H1 (cell line): ENCODE measurements around the gene STXBP5. TPM values are rescaled to one million over a fixed set of nuclear protein-coding genes. Genes with fewer than 3 reads are reported as not detected.

Experiments used
- CTCF ChIA-PET: fragments of 300-600 bp; sonication (Branson Sonifier 250); formaldehyde crosslinking; loops from one replicate; lab custom pipeline; 2021; ENCODE audit not compliant: partially characterized antibody; lab: Charles Lee
- POLR2A ChIA-PET: fragments of 300-600 bp; sonication (Branson Sonifier 250); formaldehyde crosslinking; loops from one replicate; lab custom pipeline; 2021; ENCODE audit warnings: inconsistent platforms; ENCODE audit not compliant: partially characterized antibody; lab: Charles Lee
- DNase-seq, 2 experiments: peaks; one replicate each; pipeline versions ENCODE4 v3.0.0 to v3.0.0-alpha.2; 2010 to 2022; ENCODE audit warnings: low spot score in 2 of 2, low read depth in 1 of 2, mixed read lengths in 1 of 2
- FAIRE-seq: peaks from 2 replicates; lab custom pipeline; 2011; peaks lifted over from hg19 to GRCh38; lab: Jason Lieb, UNC
- H2AFZ ChIP-seq: 2 replicates; pipeline ENCODE4 v1.8.1; 2012; ENCODE audit warnings: low read length, inconsistent platforms
- H2AK5ac ChIP-seq: 2 replicates; pipeline ENCODE4 v1.6.1; 2013; ENCODE audit warnings: low read depth, low read length
- H2BK120ac ChIP-seq: replicated peaks from 2 replicates; pipeline ENCODE3; 2013; ENCODE audit warnings: low read depth, low read length, inconsistent platforms
- H2BK12ac ChIP-seq: 2 replicates; pipeline ENCODE4 v1.6.1; 2013; ENCODE audit warnings: low read depth, low read length
- H2BK15ac ChIP-seq: 2 replicates; pipeline ENCODE4 v1.6.1; 2013; ENCODE audit warnings: low read length
- H2BK20ac ChIP-seq: 2 replicates; pipeline ENCODE4 v1.6.1; 2013; ENCODE audit warnings: low read length
- H2BK5ac ChIP-seq: 2 replicates; pipeline ENCODE4 v1.6.1; 2013; ENCODE audit warnings: low read depth, low read length
- H3K14ac ChIP-seq: 2 replicates; pipeline ENCODE4 v1.6.1; 2013; ENCODE audit warnings: inconsistent platforms; ENCODE audit not compliant: insufficient read length
- H3K18ac ChIP-seq: 2 replicates; pipeline ENCODE4 v1.6.1; 2013; ENCODE audit warnings: low read length; ENCODE audit errors: extremely low read depth
- H3K23ac ChIP-seq: 2 replicates; pipeline ENCODE4 v1.6.1; 2013; ENCODE audit warnings: inconsistent platforms; ENCODE audit not compliant: insufficient read length
- H3K23me2 ChIP-seq: 2 replicates; pipeline ENCODE4 v1.6.1; 2013; ENCODE audit warnings: low read depth, low read length
- H3K27ac ChIP-seq: 2 replicates; pipeline ENCODE4 v1.6.1; 2011; ENCODE audit warnings: low read depth, low read length, inconsistent platforms
- H3K27me3 ChIP-seq, 4 experiments: replicated peaks in 1 of 4; 1 replicate in 1 of 4; 2 replicates in 3 of 4; pipeline versions ENCODE4 v1.6.1 to v1.8.1; 2011 to 2013; ENCODE audit warnings: low read length in 3 of 4, mild to moderate bottlenecking in 3 of 4, inconsistent platforms in 2 of 4, mixed read lengths in 2 of 4, moderate library complexity in 1 of 4; ENCODE audit not compliant: control insufficient read depth in 3 of 4, insufficient read depth in 3 of 4; ENCODE audit errors: extremely low read depth in 1 of 4
- H3K36me3 ChIP-seq, 4 experiments: 2 replicates each; pipeline versions ENCODE4 v1.6.1 to v1.8.1; 2011 to 2013; ENCODE audit warnings: mild to moderate bottlenecking in 4 of 4, low read length in 3 of 4, moderate library complexity in 2 of 4, control low read depth in 1 of 4, inconsistent platforms in 1 of 4; ENCODE audit not compliant: insufficient read depth in 4 of 4, control insufficient read depth in 2 of 4
- H3K4ac ChIP-seq: replicated peaks from 2 replicates; pipeline ENCODE3; 2013; ENCODE audit warnings: low read length, low read depth, mixed read lengths, inconsistent platforms; ENCODE audit not compliant: insufficient read length
- H3K4me1 ChIP-seq, 4 experiments: replicated peaks in 1 of 4; 1 replicate in 1 of 4; 2 replicates in 3 of 4; pipeline versions ENCODE4 v1.6.1 to v1.8.1; 2011 to 2013; ENCODE audit warnings: low read length in 3 of 4, inconsistent platforms in 2 of 4, mixed read lengths in 1 of 4; ENCODE audit not compliant: insufficient read depth in 4 of 4, control insufficient read depth in 3 of 4
- H3K4me2 ChIP-seq, 2 experiments: 2 replicates each; pipeline versions ENCODE4 v1.6.1 to v1.8.1; 2011 to 2013; ENCODE audit warnings: low read depth in 2 of 2, low read length in 2 of 2, control low read depth in 1 of 2, inconsistent platforms in 1 of 2, mild to moderate bottlenecking in 1 of 2; ENCODE audit not compliant: insufficient read depth in 1 of 2
- H3K4me3 ChIP-seq, 4 experiments: fragments of 200-600, 300-600 bp in 1 of 4; sonication (generic), shearing (Covaris generic), sonication (Bioruptor Twin) in 1 of 4; 2 replicates each; pipeline versions ENCODE4 v1.5.1 to v1.8.1; 2011 to 2016; ENCODE audit warnings: low read length in 4 of 4, low read depth in 3 of 4, control low read depth in 2 of 4, inconsistent platforms in 2 of 4, mild to moderate bottlenecking in 2 of 4, mixed read lengths in 1 of 4, moderate library complexity in 1 of 4; ENCODE audit not compliant: insufficient read depth in 2 of 4; ENCODE audit errors: extremely low read depth in 1 of 4
- H3K56ac ChIP-seq: replicated peaks from 2 replicates; pipeline ENCODE3; 2013; ENCODE audit warnings: low read depth, mild to moderate bottlenecking, mixed read lengths, low read length, inconsistent platforms; ENCODE audit not compliant: insufficient read length
- H3K79me1 ChIP-seq: 2 replicates; pipeline ENCODE4 v1.6.1; 2013; ENCODE audit warnings: low read depth, low read length, control low read depth
- H3K79me2 ChIP-seq, 2 experiments: 2 replicates each; pipeline versions ENCODE4 v1.6.1 to v1.8.1; 2012 to 2013; ENCODE audit warnings: low read length in 2 of 2, mild to moderate bottlenecking in 2 of 2, inconsistent platforms in 1 of 2; ENCODE audit not compliant: insufficient read depth in 2 of 2, control insufficient read depth in 1 of 2
- H3K9ac ChIP-seq, 4 experiments: replicated peaks in 1 of 4; 1 replicate in 1 of 4; 2 replicates in 3 of 4; pipeline versions ENCODE4 v1.6.1 to v1.8.1; 2011 to 2013; ENCODE audit warnings: low read depth in 3 of 4, low read length in 3 of 4, control low read depth in 2 of 4, mild to moderate bottlenecking in 2 of 4, moderate library complexity in 2 of 4, inconsistent platforms in 1 of 4; ENCODE audit errors: extremely low read depth in 1 of 4
- H3K9me3 ChIP-seq, 2 experiments: 2 replicates each; pipeline versions ENCODE4 v1.6.1 to v1.8.1; 2012 to 2013; ENCODE audit warnings: mild to moderate bottlenecking in 2 of 2, moderate library complexity in 2 of 2, control low read depth in 1 of 2, inconsistent platforms in 1 of 2, low read depth in 1 of 2, low read length in 1 of 2, mixed read lengths in 1 of 2; ENCODE audit not compliant: insufficient read depth in 2 of 2
- H4K20me1 ChIP-seq, 2 experiments: replicated peaks in 1 of 2; 2 replicates each; pipeline versions ENCODE3 to v1.8.1; 2011 to 2013; ENCODE audit warnings: inconsistent platforms in 2 of 2, low read length in 2 of 2, mild to moderate bottlenecking in 1 of 2; ENCODE audit not compliant: insufficient read depth in 2 of 2, control insufficient read depth in 1 of 2
- H4K5ac ChIP-seq: 2 replicates; pipeline ENCODE4 v1.6.1; 2013; ENCODE audit warnings: low read length, low read depth, mixed read lengths, inconsistent platforms; ENCODE audit not compliant: insufficient read length
- H4K8ac ChIP-seq: 2 replicates; pipeline ENCODE4 v1.8.0; 2013; ENCODE audit warnings: mild to moderate bottlenecking, moderate library complexity, low read length, inconsistent platforms; ENCODE audit not compliant: insufficient read depth; ENCODE audit errors: extremely low read depth
- H4K91ac ChIP-seq: replicated peaks from 2 replicates; pipeline ENCODE3; 2013; ENCODE audit warnings: low read length, mixed read lengths, inconsistent platforms; ENCODE audit not compliant: insufficient read length
- ASH2L ChIP-seq: fragments of 200-600, 300-600 bp; sonication (generic); IDR thresholded peaks from one replicate; pipeline ENCODE4 v1.7.1; 2017; ENCODE audit warnings: low read length
- ATF2 ChIP-seq: IDR thresholded peaks from 2 replicates; pipeline ENCODE4 v1.6.1; 2012; ENCODE audit warnings: low read length, inconsistent platforms
- EGR1 ChIP-seq: IDR thresholded peaks from 2 replicates; pipeline ENCODE4 v1.6.1; 2011; ENCODE audit warnings: low read depth, low read length, borderline replicate concordance
- HDAC2 ChIP-seq, 2 experiments: fragments of 300-600 bp in 1 of 2; sonication (generic) in 1 of 2; IDR thresholded peaks; 2 replicates each; pipeline ENCODE4 v1.6.1; 2011 to 2012; ENCODE audit warnings: low read depth in 2 of 2, low read length in 2 of 2, mild to moderate bottlenecking in 2 of 2, moderate library complexity in 2 of 2, borderline replicate concordance in 1 of 2, inconsistent platforms in 1 of 2
- HDAC6 ChIP-seq: IDR thresholded peaks from one replicate; pipeline ENCODE4 v1.7.1; 2012; ENCODE audit warnings: low read depth, mild to moderate bottlenecking, inconsistent platforms, low read length, moderate library complexity
- KDM1A ChIP-seq: fragments of 200-600, 300-600 bp; sonication (generic); IDR thresholded peaks from 2 replicates; pipeline ENCODE4 v1.7.1; 2016; ENCODE audit warnings: mild to moderate bottlenecking, low read length, borderline replicate concordance
- MAFK ChIP-seq: IDR thresholded peaks from 2 replicates; pipeline ENCODE4 v1.6.1; 2012; ENCODE audit warnings: low read depth, mild to moderate bottlenecking, improper control_type of control experiment, low read length
- MAX ChIP-seq: IDR thresholded peaks from 2 replicates; pipeline ENCODE4 v1.6.1; 2012; ENCODE audit warnings: inconsistent platforms
- SUZ12 ChIP-seq: fragments of 200-600 bp; sonication (generic); IDR thresholded peaks from 2 replicates; pipeline ENCODE4 v1.6.1; 2012; ENCODE audit warnings: mild to moderate bottlenecking, inconsistent platforms, low read length, moderate library complexity, mixed read lengths
- TEAD4 ChIP-seq: IDR thresholded peaks from 2 replicates; pipeline ENCODE4 v1.6.1; 2012; ENCODE audit warnings: low read depth, low read length, inconsistent platforms, mixed read lengths
- USF2 ChIP-seq: IDR thresholded peaks from 2 replicates; pipeline ENCODE4 v1.6.1; 2011; ENCODE audit warnings: low read length, improper control_type of control experiment
- WGBS, 2 experiments: shearing (Covaris generic) in 1 of 2; methylation state at CpG; one replicate each; pipeline versions ENCODE4 v1.1.6 to v1.1.7; 2013 to 2015; ENCODE audit warnings: low lambda C conversion rate in 2 of 2, mixed read lengths in 2 of 2, inconsistent platforms in 1 of 2, low coverage in 1 of 2, missing lambda C conversion rate in 1 of 2; ENCODE audit not compliant: insufficient replicate concordance in 2 of 2, insufficient coverage in 1 of 2, insufficient read length in 1 of 2; ENCODE audit errors: extremely low coverage in 1 of 2, missing lambda C conversion rate in 1 of 2; 5-methylcytosine and 5-hydroxymethylcytosine counted together
- polyA plus RNA-seq, 7 experiments: library from polyadenylated mRNA; depleted of rRNA in 3 of 7; stranded (reverse) in 5 of 7; unstranded in 2 of 7; fragments of >200 nt in 5 of 7; fragments of 200-250 nt in 2 of 7; gene quantifications; 1 replicate in 5 of 7; 2 replicates in 1 of 7; 4 replicates in 1 of 7; pipeline versions ENCODE4 v1.2.1 to v1.2.3, GENCODE V29; 2011 to 2013; ENCODE audit warnings: missing spikeins in 2 of 7, mixed read lengths in 2 of 7
- total RNA-seq: library from RNA; stranded (reverse); fragmentation: NEBNext Ultra II Directional; extraction: Animal tissue kit (Norgen Biotek cat#: 25700); gene quantifications from 2 replicates; pipeline ENCODE4 v1.2.1, GENCODE V29; 2021

Gene STXBP5
- total and polyA plus RNA-seq, 2 of the 8 experiments (the other 6 are each of a cell fraction or from before 2014, with no cell fraction given), result 2.7 to 10.8 TPM

DNA sequence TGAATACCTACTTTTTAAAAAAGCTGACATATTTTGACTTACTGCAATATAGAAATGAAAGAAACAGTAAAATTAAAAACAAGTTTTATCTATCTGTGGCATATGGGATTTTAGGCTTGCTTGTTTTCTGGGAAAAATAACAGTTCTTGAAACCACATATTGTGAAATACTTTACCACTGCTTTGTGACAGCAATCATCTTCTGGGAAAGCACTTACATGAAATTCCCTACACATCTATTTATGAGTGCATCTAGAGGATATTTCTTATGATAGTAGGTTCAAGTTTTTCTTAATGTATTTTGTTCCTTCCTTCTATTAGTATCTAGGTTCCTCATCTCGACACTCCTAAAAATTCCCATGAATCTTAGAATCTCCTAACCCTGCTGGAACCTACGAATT is 75.2 kb downstream of the STXBP5 start:
- WGBS, 2 experiments, result 98% methylated on average over 2 of the region's 2 CpGs; no CpG with 5 or more reads in 1 of the 2 experiments
- H3K36me3 ChIP-seq, result peaks cover 0 to 19% (median 7%) of the 10 kb centered on the region in 4 experiments; a peak in 3 of 8 replicates
- TF ChIP-seq HDAC2 (IDR thresholded peaks at IDR 0.05; ENCODE audit: borderline replicate concordance in 1 of 2, low read depth in 2 of 2, low read length in 2 of 2), result no peak
- TF ChIP-seq MAX, result no peak
- TF ChIP-seq MAFK, result no peak
- TF ChIP-seq EGR1, result no peak
- no peak for TF ChIP-seq USF2
- TF ChIP-seq SUZ12, result no peak
- TF ChIP-seq HDAC6, result no peak
- TF ChIP-seq TEAD4, result no peak
- TF ChIP-seq ATF2, result no peak
- no peak for TF ChIP-seq KDM1A
- TF ChIP-seq ASH2L, result no peak

More for the DNA sequence above, 75.2 kb downstream of the STXBP5 start:
- Histone ChIP-seq H3K27me3 (no peaks in the 10 kb centered on the region), H3K4ac (no peak overlapping the region), H3K79me1 (no peaks in the 10 kb centered on the region), H3K23me2 (no peaks in the 10 kb centered on the region), H3K4me2 (no peak overlapping the region), H4K8ac (no peak overlapping the region), H2BK120ac (no peak overlapping the region), H3K18ac (no peak overlapping the region), H3K79me2 (no peaks in the 10 kb centered on the region), H3K56ac (no peak overlapping the region), H4K20me1 (peaks cover 0 to 1% of the 10 kb centered on the region in 2 experiments), H2BK12ac (no peak overlapping the region), H4K5ac (no peak overlapping the region), H2BK20ac (no peak overlapping the region), H4K91ac (no peak overlapping the region), H3K4me1 (no peaks in the 10 kb centered on the region), H3K27ac (no peak overlapping the region), H2AFZ (no peak overlapping the region), H3K23ac (no peak overlapping the region), H2BK15ac (no peak overlapping the region), H3K14ac (no peak overlapping the region), H3K9me3 (no peaks in the 10 kb centered on the region), H3K9ac (no peak overlapping the region), H3K4me3 (no peak overlapping the region), H2AK5ac (no peak overlapping the region), H2BK5ac (no peak overlapping the region)
- DNase-seq (no peak), FAIRE-seq (no peak)
- ChIA-PET POLR2A (no interaction called here), CTCF (no interaction called here)
